NOMO-1 treated with dmso at 0.1 percent for 144 hours (cell line): Measurements from ENCODE around the gene ZNF268.
"Not testable (repeated sequence)": the region's sequence is repeated elsewhere in the genome, so short reads cannot be mapped to it uniquely, and the experiment has no call there.

Source experiments
- DNase-seq: peaks from one replicate; lab custom pipeline; 2025; ENCODE audit not compliant: unreplicated experiment; lab: John Stamatoyannopoulos, UW

ZNF268 gene

GRCh38 chr12:133226690-133227089 lies 45.4 kb downstream of the ZNF268 start:
- no peak for DNase-seq

GRCh38 chr12:133227281-133227852 lies 46.1 kb downstream of the ZNF268 start:
- no peak for DNase-seq

GRCh38 chr12:133231001-133231400 lies 49.7 kb downstream of the ZNF268 start:
- no peak for DNase-seq

- DNase-seq = no peak
Measured at GRCh38 chr12:133233006-133233405, 51.7 kb downstream of the ZNF268 start.

- DNase-seq = no peak
Measured at GRCh38 chr12:133233993-133234564, 52.8 kb downstream of the ZNF268 start.

- no peak for DNase-seq
Measured at GRCh38 chr12:133234971-133235370, 53.7 kb downstream of the ZNF268 start.

GRCh38 chr12:133235401-133236112 lies 54.3 kb downstream of the ZNF268 start, which contains the start of gene ANHX:
ANHX (minus strand) TSS chr12:133235877; CDS start chr12:133234356, 1,521 bp downstream.
- no peak for DNase-seq

GRCh38 chr12:133236144-133236543 lies 54.8 kb downstream of the ZNF268 start:
- no peak for DNase-seq

GRCh38 chr12:133236556-133236955 lies 55.3 kb downstream of the ZNF268 start:
- DNase-seq = no peak

- DNase-seq = no peak
Measured at GRCh38 chr12:133251732-133252131, 70.4 kb downstream of the ZNF268 start.

- DNase-seq = not testable (repeated sequence)
Measured at GRCh38 chr12:133255833-133256232, 74.5 kb downstream of the ZNF268 start.

GRCh38 chr12:133256321-133256720 lies 75.0 kb downstream of the ZNF268 start:
- DNase-seq = no peak

- DNase-seq = no peak
Measured at GRCh38 chr12:133264173-133264572, 82.9 kb downstream of the ZNF268 start.
